Adipocyte (in vitro differentiated cells): ENCODE measurements around the gene SLC25A1.

Experiments used
- DNase-seq: peaks from one replicate; pipeline ENCODE4 v3.0.0-alpha.2; 2015; ENCODE audit warnings: low read depth
- H3K27me3 ChIP-seq: replicated peaks from 2 replicates; pipeline ENCODE4 v1.7.0; 2013; ENCODE audit warnings: mild to moderate bottlenecking, low read length, moderate library complexity; ENCODE audit not compliant: control insufficient read depth, insufficient read depth
- H3K36me3 ChIP-seq: 2 replicates; pipeline ENCODE4 v1.7.0; 2013; ENCODE audit warnings: low read length, mild to moderate bottlenecking, moderate library complexity; ENCODE audit not compliant: control insufficient read depth, insufficient read depth, severe bottlenecking
- H3K4me1 ChIP-seq: 2 replicates; pipeline ENCODE4 v1.7.0; 2013; ENCODE audit warnings: mild to moderate bottlenecking, low read length, moderate library complexity; ENCODE audit not compliant: control insufficient read depth, insufficient read depth
- H3K4me3 ChIP-seq: 2 replicates; pipeline ENCODE4 v1.7.0; 2013; ENCODE audit warnings: mild to moderate bottlenecking, low read length, moderate library complexity
- H3K9ac ChIP-seq: 2 replicates; pipeline ENCODE4 v1.7.0; 2013; ENCODE audit warnings: mild to moderate bottlenecking, low read length, moderate library complexity
- H3K9me3 ChIP-seq: 2 replicates; pipeline ENCODE4 v1.7.0; 2013; ENCODE audit warnings: mild to moderate bottlenecking, low read length, moderate library complexity; ENCODE audit not compliant: control insufficient read depth

The SLC25A1 gene

GRCh38 chr22:19178657-19179496 lies at the start of gene SLC25A1:
SLC25A1 (minus strand) TSS chr22:19178736; CDS start chr22:19178673, 63 bp downstream.
- peak within 1 kb of the TSS; percentile 85 for H3K4me3 ChIP-seq
- DNase-seq: peak; percentile 98
- H3K36me3 ChIP-seq: peaks cover 39% of the 10 kb centered on the region
- no peaks in the 10 kb centered on the region for H3K27me3 ChIP-seq
- peaks cover 42% of the 10 kb centered on the region for H3K4me1 ChIP-seq
- peak within 1 kb of the TSS; percentile 92 for H3K9ac ChIP-seq
- no peaks in the 10 kb centered on the region for H3K9me3 ChIP-seq

GRCh38 chr22:19228179-19228578 lies 49.6 kb upstream of the SLC25A1 start:
- Histone ChIP-seq H3K4me3 (no peak overlapping the region), H3K9ac (no peak overlapping the region), H3K36me3 (peaks cover 82% of the 10 kb centered on the region), H3K27me3 (no peaks in the 10 kb centered on the region), H3K9me3 (no peaks in the 10 kb centered on the region), H3K4me1 (peaks cover 3% of the 10 kb centered on the region)
- DNase-seq: no peak

GRCh38 chr22:19226428-19226827 lies 47.9 kb upstream of the SLC25A1 start:
- Histone ChIP-seq H3K4me1 (peaks cover 3% of the 10 kb centered on the region), H3K36me3 (peaks cover 83% of the 10 kb centered on the region), H3K4me3 (no peak overlapping the region), H3K27me3 (no peaks in the 10 kb centered on the region), H3K9ac (no peak overlapping the region), H3K9me3 (no peaks in the 10 kb centered on the region)
- no peak for DNase-seq

- Histone ChIP-seq H3K4me1 (peaks cover 3% of the 10 kb centered on the region), H3K27me3 (no peaks in the 10 kb centered on the region), H3K9ac (no peak overlapping the region), H3K36me3 (peaks cover 83% of the 10 kb centered on the region), H3K9me3 (no peaks in the 10 kb centered on the region), H3K4me3 (no peak overlapping the region)
- DNase-seq: no peak
Observed at GRCh38 chr22:19225560-19225959, 47.0 kb upstream of the SLC25A1 start.

- no peak overlapping the region for H3K9ac ChIP-seq
- no peak overlapping the region for H3K4me3 ChIP-seq
- no peak for DNase-seq
- no peaks in the 10 kb centered on the region for H3K27me3 ChIP-seq
- H3K4me1 ChIP-seq: peaks cover 3% of the 10 kb centered on the region
- peaks cover 85% of the 10 kb centered on the region for H3K36me3 ChIP-seq
- H3K9me3 ChIP-seq: no peaks in the 10 kb centered on the region
Observed at GRCh38 chr22:19224985-19225384, 46.4 kb upstream of the SLC25A1 start.

- peaks cover 86% of the 10 kb centered on the region for H3K36me3 ChIP-seq
- no peak overlapping the region for H3K4me3 ChIP-seq
- peaks cover 3% of the 10 kb centered on the region for H3K4me1 ChIP-seq
- no peak overlapping the region for H3K9ac ChIP-seq
- H3K9me3 ChIP-seq: no peaks in the 10 kb centered on the region
- H3K27me3 ChIP-seq: no peaks in the 10 kb centered on the region
- no peak for DNase-seq
Observed at GRCh38 chr22:19224557-19224956, 46.0 kb upstream of the SLC25A1 start.

GRCh38 chr22:19223617-19224016 lies 45.1 kb upstream of the SLC25A1 start:
- H3K4me3 ChIP-seq: no peak overlapping the region
- no peak overlapping the region for H3K9ac ChIP-seq
- no peak for DNase-seq
- peaks cover 6% of the 10 kb centered on the region for H3K4me1 ChIP-seq
- H3K36me3 ChIP-seq: peaks cover 79% of the 10 kb centered on the region
- no peaks in the 10 kb centered on the region for H3K9me3 ChIP-seq
- H3K27me3 ChIP-seq: no peaks in the 10 kb centered on the region

- Histone ChIP-seq H3K9me3 (no peaks in the 10 kb centered on the region), H3K4me3 (no peak overlapping the region), H3K4me1 (peaks cover 12% of the 10 kb centered on the region), H3K27me3 (no peaks in the 10 kb centered on the region), H3K9ac (no peak overlapping the region), H3K36me3 (peaks cover 73% of the 10 kb centered on the region)
- no peak for DNase-seq
Observed at GRCh38 chr22:19223110-19223509, 44.6 kb upstream of the SLC25A1 start.

GRCh38 chr22:19222242-19223005 lies 43.9 kb upstream of the SLC25A1 start:
- H3K36me3 ChIP-seq: peaks cover 68% of the 10 kb centered on the region
- H3K27me3 ChIP-seq: no peaks in the 10 kb centered on the region
- H3K4me1 ChIP-seq: peaks cover 16% of the 10 kb centered on the region
- no peak for DNase-seq
- H3K9ac ChIP-seq: no peak overlapping the region
- no peak overlapping the region for H3K4me3 ChIP-seq
- H3K9me3 ChIP-seq: no peaks in the 10 kb centered on the region

GRCh38 chr22:19220867-19221266 lies 42.3 kb upstream of the SLC25A1 start:
- Histone ChIP-seq H3K4me1 (peaks cover 13% of the 10 kb centered on the region), H3K4me3 (no peak overlapping the region), H3K36me3 (peaks cover 70% of the 10 kb centered on the region), H3K9me3 (no peaks in the 10 kb centered on the region), H3K27me3 (no peaks in the 10 kb centered on the region), H3K9ac (no peak overlapping the region)
- no peak for DNase-seq

- Histone ChIP-seq H3K4me3 (no peak overlapping the region), H3K9ac (no peak overlapping the region), H3K9me3 (no peaks in the 10 kb centered on the region), H3K36me3 (peaks cover 68% of the 10 kb centered on the region), H3K4me1 (peaks cover 13% of the 10 kb centered on the region), H3K27me3 (no peaks in the 10 kb centered on the region)
- no peak for DNase-seq
Observed at GRCh38 chr22:19218541-19219233, 40.2 kb upstream of the SLC25A1 start.
